DMS53 (cell line): Measurements from ENCODE around the gene NEURL4.
"Not testable (repeated sequence)": the region's sequence is repeated elsewhere in the genome, so short reads cannot be mapped to it uniquely, and the experiment has no call there.

Experiments used
- DNase-seq: peaks from one replicate; lab custom pipeline; 2025; lab: John Stamatoyannopoulos, UW

Gene NEURL4

GRCh38 chr17:7347630-7348477 lies 18.7 kb upstream of the NEURL4 start:
- DNase-seq, result no peak

DNA sequence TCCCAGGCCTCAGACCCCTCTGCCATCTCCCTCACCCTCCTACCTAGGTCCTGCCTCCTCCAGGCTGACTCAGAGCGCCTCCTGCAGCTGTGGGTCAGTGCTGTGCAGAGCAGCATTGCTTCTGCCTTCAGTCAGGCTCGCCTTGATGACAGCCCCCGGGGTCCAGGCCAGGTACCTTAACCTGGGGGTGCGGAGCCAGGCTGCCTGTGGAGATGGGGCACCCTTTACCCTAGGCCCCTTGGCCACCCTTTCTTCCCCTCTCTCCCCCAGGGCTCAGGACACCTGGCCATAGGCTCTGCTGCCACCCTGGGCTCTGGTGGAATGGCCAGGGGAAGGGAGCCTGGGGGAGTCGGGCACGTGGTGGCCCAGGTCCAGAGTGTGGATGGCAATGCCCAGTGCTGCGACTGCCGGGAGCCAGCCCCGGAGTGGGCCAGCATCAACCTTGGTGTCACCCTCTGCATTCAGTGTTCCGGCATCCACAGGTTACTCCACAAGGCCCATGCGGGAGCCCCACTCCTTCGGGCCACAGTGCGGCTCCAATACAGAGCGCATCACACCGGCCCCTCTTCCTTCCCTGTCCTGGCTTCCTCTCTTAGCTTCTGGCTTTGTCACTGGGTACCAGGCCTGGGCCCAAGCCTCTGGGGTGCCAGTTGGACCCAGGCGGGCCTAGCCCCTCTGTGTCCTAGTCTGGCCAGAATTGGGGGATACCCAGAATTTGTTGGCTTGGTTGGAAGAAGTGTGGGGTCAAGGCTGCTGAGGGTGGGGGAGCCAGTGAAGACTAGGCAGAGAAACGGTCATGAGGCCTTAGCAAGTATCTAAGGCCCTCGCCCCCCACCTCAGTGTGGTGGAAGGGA lies 17.9 kb upstream of the NEURL4 start:
- DNase-seq, result no peak

- no peak for DNase-seq
These were observed 14.1 kb upstream of the NEURL4 start for GRCh38 chr17:7343250-7343649.

DNA sequence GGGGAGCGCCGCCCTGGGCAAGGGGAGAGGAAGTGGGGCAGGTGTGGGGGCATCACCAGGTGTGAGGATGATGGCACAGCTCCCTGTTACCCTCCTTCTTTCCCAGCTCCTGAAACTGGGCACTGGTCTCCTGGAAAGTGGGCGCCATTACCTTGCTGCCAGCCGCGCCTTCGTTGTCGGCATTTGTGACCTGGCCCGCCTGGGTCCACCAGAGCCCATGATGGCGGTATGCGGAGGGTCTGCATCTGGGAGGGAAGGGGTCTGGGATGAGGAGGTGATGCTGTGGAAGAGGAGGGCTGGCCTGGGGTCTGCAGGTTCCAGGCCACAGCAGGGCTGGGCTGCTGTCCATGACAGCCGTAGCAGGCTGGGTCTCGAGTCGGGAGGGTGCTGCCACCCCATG lies 12.7 kb upstream of the NEURL4 start:
- DNase-seq, result no peak

GRCh38 chr17:7340179-7340578 lies 11.0 kb upstream of the NEURL4 start:
- DNase-seq, result no peak

DNA sequence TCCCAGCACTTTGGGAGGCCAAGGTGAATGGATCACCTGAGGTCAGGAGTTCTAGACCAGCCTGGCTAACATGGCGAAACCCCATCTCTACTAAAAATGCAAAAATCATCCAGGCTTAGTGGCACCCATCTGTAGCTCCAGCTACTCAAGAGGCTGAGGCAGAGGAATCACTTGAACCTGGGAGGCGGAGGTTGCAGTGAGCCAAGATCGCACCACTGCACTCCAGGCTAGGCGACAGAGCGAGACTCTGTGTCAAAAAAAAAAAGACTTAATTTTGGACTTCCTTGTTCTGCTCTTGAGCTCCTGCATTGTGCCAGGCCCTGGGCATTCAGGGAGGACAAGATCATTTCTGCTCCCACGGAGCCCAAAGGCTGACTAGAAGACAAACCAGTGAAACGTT lies 8.5 kb upstream of the NEURL4 start:
- DNase-seq, result not testable (repeated sequence)

DNA sequence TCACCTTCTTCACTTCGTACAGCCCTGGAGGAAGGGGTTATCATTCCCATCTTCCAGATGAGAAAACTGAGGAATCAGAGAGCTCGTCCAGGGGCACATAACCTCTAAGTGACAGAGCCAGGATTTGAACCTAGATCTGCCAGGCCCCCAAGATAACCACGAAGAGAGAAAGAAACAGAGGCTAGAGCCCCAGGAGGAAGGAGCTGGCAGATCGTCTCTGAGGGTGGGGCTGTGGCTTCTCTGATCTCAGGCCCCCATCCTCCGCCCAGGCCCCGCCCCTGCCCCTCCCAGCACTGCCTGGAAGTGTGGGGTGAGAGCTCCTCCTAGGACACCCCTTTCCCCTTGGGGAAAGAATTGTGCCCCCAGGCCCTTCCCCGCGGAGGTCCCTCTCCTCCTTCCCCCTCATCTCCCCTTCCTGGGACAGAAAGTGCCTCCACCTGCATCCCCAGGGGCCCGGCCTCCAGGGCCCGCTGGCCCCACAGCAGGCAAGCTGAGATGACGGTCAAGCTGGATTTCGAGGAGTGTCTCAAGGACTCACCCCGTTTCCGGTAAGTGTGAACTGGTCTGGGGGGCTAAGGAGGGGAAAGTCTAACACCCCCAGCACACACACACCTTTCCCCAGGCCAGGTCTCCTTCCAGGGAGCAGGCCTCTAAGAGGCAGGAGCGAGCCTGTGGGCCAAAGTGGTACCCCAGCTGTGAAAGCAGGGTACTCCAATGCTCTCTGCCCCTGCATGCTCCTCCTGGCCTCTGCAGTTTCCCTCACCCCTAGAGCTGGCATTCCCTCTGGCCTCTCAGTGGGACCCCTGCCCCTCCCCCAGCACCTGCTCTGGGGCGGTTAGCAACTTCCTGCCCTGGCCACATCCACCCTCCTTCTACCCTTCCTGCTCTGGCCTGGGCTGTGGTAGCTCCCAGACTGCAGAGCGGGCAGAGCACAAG lies 7.4 kb upstream of the NEURL4 start, which contains the start of gene ACAP1:
Gene ACAP1 (plus strand): TSS at position 290 of the 936 bp plus-strand sequence. CDS start 206 bp downstream, at position 496.
- DNase-seq, result no peak

- not testable (repeated sequence) for DNase-seq
These were observed 6.6 kb upstream of the NEURL4 start for GRCh38 chr17:7335765-7336164.

DNA sequence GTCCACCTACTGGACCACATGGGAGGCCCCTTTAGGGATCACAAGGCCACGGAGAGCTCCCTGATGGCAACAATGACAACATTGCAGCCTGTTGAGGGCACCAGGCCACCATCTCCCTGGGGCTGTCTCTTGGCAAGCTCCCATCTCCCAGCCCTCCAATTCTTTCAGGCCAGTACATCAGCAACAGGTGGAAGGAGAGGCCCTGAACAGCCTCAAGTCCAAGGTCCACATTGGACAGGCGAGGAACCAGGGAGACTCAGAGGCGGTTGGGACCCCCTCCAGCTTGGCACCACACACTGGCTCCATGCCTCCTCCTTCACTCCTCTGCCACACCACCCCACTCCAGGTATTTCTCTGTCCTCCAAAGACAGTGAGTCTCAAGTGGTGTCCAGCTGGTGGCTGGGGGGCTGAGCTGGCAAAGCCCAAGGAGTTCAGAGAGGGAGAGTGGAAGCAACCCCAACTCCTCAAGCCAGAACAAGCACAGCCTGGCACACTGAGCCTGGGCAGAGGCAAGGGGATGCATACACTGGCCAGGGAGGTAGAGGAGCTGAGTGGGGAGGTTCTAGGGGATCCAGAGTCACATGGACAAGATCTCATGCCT lies 5.9 kb upstream of the NEURL4 start:
- DNase-seq, result no peak

GRCh38 chr17:7332600-7333069 lies 3.5 kb upstream of the NEURL4 start:
- not testable (repeated sequence) for DNase-seq

- DNase-seq, result no peak
These were observed 3.0 kb upstream of the NEURL4 start for GRCh38 chr17:7332111-7332510.

- DNase-seq, result no peak
These were observed 1.5 kb upstream of the NEURL4 start for GRCh38 chr17:7330638-7331015.

DNA sequence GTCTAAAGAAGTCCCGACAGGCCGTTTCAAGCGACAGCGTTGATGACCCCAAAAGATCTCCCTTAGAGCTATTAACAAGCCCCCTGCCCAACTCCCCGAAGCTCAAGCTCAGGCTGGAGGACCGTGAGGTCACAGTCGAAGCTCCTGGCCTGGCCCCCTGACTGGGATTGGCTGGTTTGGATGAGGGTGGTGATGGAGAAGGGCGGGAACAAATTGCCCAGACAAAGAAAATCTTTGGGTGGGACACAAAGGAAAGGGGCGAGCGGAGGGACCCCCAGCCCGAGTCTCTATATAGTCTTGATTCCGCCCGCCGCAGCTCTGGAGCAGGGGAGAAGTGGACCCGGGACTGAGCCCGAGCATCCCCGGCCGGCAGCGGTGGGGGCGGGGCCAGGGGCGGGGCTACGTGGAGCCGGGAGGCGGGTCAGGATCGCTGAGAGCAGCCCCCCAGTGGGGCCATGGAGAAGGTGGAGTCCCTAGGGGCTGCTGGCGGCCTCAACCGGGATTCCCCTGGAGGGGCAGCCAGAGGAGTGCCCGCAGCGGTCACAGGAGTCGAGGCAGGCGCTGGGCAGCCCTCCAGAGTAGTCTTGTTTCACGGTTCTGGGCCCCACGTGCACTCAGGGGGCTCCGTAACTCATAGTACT lies 982 bp upstream of the NEURL4 start:
- peak; percentile 91 for DNase-seq

- peak; percentile 100 for DNase-seq
These were observed 350 bp upstream of the NEURL4 start for GRCh38 chr17:7329374-7329996.

DNA sequence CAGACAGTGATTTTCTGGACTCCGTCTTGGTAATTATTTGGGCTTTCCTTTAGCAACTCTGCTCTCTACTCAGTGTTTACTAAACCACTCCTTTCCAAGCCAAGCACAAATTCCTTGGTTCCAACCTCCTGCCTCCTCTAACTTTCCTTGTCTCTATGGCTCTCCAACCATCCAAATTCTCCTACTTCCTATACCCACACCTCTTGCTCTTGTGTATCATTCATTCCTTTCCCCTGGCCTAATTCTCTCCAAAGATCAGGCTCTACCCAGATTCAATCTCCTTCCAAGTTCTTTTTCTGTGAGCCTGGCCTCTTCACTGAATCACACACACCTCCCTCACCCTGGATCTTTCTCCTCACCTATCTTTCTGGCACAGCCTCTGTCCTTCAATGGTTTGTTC lies 1.1 kb downstream of the NEURL4 start:
- DNase-seq, result no peak

DNA sequence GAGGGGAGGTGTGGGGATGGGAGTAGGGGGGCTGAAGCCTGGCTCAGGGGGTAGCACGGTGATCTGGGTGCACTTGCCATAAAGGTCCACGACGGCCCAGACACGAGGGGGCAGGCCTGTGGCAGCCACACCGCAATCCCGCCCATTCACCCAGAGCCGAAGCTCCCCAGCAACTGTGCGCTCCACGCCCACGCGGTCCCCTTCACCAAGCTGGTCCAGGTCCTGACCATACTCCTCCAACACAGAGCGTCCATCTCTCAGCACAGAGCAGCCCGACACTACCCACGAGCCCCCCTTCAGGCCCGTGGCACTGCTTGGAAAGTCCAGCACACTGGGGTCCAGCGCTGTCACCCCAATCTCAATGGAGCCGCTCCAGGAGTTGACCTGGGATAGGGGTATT lies 1.6 kb downstream of the NEURL4 start:
- DNase-seq, result no peak

GRCh38 chr17:7327056-7327455 lies 2.1 kb downstream of the NEURL4 start:
- DNase-seq, result no peak

GRCh38 chr17:7326186-7326585 lies 2.9 kb downstream of the NEURL4 start:
- no peak for DNase-seq

DNA sequence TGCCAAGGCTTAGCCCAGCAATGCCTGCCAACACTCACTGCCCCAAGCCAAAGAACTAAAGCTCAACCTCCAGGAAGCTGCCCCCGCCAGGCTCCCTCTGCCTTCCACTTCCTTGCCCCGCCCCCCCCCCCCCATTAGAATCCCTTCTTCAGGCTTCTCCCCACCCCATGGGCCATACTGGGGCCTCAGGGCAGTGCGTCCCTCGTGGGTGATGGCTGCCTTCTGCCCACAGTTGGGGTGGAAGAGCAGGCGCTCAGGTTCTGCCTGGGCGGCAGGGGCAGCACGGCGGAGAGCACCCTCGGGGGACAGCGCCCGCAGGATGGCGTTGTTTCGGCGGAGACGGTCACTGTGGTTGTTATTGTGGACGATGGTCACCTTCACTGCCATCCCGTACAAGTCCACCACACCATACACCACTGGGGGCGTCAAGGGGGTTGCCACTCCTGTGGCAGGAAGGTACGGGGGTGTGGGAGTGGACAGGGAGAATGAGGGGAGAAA lies 4.1 kb downstream of the NEURL4 start:
- no peak for DNase-seq

DNA sequence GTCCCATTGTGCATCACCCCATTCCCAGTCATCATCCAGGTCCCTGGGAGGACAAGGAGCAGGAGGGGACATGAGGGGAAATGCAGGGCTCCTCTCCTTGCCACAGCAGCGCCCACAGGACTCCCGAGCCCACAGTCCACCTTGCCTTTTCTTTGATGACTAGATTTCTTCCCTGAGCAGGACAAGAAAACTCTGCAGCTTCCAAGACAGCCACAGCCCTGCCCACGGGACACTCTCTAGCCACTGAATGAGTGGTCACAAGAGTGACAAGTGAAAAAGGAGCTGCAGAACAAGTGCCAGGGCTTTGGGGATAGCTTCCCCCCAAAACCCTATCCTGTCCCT lies 4.7 kb downstream of the NEURL4 start:
- DNase-seq, result no peak
